HEK293T (cell line): ENCODE results near the gene AJM1.

ENCODE experiments used
- CTCF ChIA-PET: fragments of 350-600 bp; formaldehyde crosslinking; extraction: SDS; loops from one replicate; lab custom pipeline; 2021; ENCODE audit warnings: antibody characterized with exemption, inconsistent platforms; lab: Yijun Ruan, JAX
- POLR2A ChIA-PET: fragments of 350-600 bp; formaldehyde crosslinking; extraction: SDS; loops from one replicate; lab custom pipeline; 2020; ENCODE audit warnings: antibody characterized with exemption, inconsistent platforms; lab: Yijun Ruan, JAX
- DNase-seq: peaks from one replicate; pipeline ENCODE4 v3.0.0; 2012; ENCODE audit warnings: mixed read lengths; ENCODE audit errors: extremely low spot score
- ARNT ChIP-seq: fragments of 450-650 bp; IDR thresholded peaks from 2 replicates; pipeline ENCODE4 v1.6.1; 2017; ENCODE audit warnings: mild to moderate bottlenecking
- BHLHE40 ChIP-seq: fragments of 450-650 bp; IDR thresholded peaks from 2 replicates; pipeline ENCODE4 v1.6.1; 2016; ENCODE audit warnings: mild to moderate bottlenecking, moderate library complexity, borderline replicate concordance
- CTBP1 ChIP-seq: fragments of 450-650 bp; IDR thresholded peaks from 2 replicates; pipeline ENCODE4 v1.6.1; 2016; ENCODE audit warnings: borderline replicate concordance
- ELF4 ChIP-seq: fragments of 450-650 bp; IDR thresholded peaks from 2 replicates; pipeline ENCODE4 v1.6.1; 2017; ENCODE audit warnings: antibody characterized with exemption
- FOXA1 ChIP-seq: fragments of 450-650 bp; IDR thresholded peaks from 2 replicates; pipeline ENCODE4 v1.6.1; 2016; ENCODE audit warnings: mild to moderate bottlenecking
- FOXK2 ChIP-seq: fragments of 450-650 bp; IDR thresholded peaks from 2 replicates; pipeline ENCODE4 v1.6.1; 2016; ENCODE audit warnings: mild to moderate bottlenecking
- FOXM1 ChIP-seq: fragments of 450-650 bp; IDR thresholded peaks from 2 replicates; pipeline ENCODE4 v1.6.1; 2017; ENCODE audit warnings: mild to moderate bottlenecking, borderline replicate concordance
- HDGF ChIP-seq: fragments of 450-650 bp; IDR thresholded peaks from 2 replicates; pipeline ENCODE4 v1.6.1; 2017; ENCODE audit warnings: antibody characterized with exemption, borderline replicate concordance
- L3MBTL2 ChIP-seq: fragments of 450-650 bp; conservative IDR thresholded peaks from 2 replicates; pipeline ENCODE4 v1.6.1; 2016; ENCODE audit warnings: mild to moderate bottlenecking
- LEF1 ChIP-seq: fragments of 450-650 bp; IDR thresholded peaks from 2 replicates; pipeline ENCODE4 v1.6.1; 2017; ENCODE audit warnings: mild to moderate bottlenecking, borderline replicate concordance
- NFRKB ChIP-seq: fragments of 450-650 bp; IDR thresholded peaks from 2 replicates; pipeline ENCODE4 v1.6.1; 2016; ENCODE audit warnings: mild to moderate bottlenecking, moderate library complexity
- SP1 ChIP-seq: fragments of 450-650 bp; IDR thresholded peaks from 2 replicates; pipeline ENCODE4 v1.6.1; 2017
- SUZ12 ChIP-seq: fragments of 450-650 bp; IDR thresholded peaks from 2 replicates; pipeline ENCODE4 v1.6.1; 2016; ENCODE audit warnings: mild to moderate bottlenecking
- TARDBP ChIP-seq: fragments of 450-650 bp; IDR thresholded peaks from 2 replicates; pipeline ENCODE4 v1.6.1; 2016
- ZNF384 ChIP-seq: fragments of 450-650 bp; IDR thresholded peaks from 2 replicates; pipeline ENCODE4 v1.6.1; 2016
- TF ChIP-seq, protein P1 (sequence below): fragments of 450-650 bp; IDR thresholded peaks from 2 replicates; pipeline ENCODE4 v1.6.1; 2016

AJM1 gene

DNA sequence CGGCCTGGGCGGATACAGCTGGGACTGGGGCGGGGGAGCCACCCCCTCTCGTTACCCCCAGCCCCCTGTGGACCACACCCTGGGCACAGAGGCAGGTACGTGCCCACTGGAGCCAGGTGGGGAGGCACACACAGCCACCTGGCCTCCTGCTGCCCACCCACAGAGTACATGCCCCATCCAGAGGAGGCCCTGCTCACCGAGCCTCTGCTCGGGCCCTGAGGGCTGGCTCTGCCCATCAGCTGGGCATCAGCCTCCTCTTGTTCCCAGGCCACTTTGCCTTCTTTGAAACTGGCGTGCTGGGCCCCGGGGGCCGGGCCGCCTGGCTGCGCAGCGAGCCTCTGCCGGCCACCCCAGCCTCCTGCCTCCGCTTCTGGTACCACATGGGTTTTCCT lies 16.2 kb downstream of the AJM1 start:
- ChIA-PET CTCF (no interaction called here), POLR2A (no interaction called here)
- TF ChIP-seq ELF4 (no peak), FOXM1 (no peak), NFRKB (no peak), FOXA1 (no peak), CTBP1 (no peak), SUZ12 (no peak), HDGF (no peak), FOXK2 (no peak), LEF1 (no peak), ARNT (no peak), BHLHE40 (no peak), SP1 (no peak), TARDBP (no peak), ZNF384 (no peak), L3MBTL2 (no peak)
- TF ChIP-seq, protein P1, sequence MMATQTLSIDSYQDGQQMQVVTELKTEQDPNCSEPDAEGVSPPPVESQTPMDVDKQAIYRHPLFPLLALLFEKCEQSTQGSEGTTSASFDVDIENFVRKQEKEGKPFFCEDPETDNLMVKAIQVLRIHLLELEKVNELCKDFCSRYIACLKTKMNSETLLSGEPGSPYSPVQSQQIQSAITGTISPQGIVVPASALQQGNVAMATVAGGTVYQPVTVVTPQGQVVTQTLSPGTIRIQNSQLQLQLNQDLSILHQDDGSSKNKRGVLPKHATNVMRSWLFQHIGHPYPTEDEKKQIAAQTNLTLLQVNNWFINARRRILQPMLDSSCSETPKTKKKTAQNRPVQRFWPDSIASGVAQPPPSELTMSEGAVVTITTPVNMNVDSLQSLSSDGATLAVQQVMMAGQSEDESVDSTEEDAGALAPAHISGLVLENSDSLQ: no peak

DNA sequence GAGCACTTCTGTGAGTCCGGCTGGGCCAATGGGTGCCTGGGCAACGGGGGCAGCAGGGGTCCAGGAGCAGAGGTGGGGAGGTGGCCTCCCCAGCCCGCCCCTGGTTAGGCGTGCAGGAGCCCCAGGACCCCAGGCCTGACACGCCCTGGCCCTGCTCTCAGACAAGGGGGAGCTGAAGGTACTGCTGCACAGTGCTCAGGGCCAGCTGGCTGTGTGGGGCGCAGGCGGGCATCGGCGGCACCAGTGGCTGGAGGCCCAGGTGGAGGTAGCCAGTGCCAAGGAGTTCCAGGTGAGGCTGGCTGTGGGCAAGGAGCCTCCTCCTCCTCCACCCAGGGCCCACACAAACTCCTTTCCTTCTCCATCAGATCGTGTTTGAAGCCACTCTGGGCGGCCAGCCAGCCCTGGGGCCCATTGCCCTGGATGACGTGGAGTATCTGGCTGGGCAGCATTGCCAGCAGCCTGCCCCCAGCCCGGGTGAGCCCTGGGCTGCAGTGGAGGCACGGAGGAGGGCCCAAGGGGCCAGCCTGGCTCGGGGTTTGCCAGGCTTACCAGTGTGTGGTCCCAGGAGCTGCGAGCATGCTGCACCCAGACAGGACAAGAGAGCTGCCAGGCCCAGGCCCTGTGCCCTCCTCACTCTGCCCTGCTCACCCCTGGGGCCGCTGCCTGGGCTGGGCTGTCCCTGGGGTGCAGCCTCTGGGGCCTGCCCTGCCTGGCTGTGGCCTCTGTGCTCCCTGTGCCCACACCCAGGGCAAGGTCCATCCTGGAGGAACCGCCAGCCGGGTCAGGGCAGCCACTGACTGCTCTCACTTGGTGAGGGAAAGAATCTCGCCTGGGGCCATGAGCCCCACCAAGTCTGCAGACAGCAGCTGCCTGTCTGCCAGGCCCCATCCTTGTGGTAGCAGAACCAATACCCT lies 16.8 kb downstream of the AJM1 start:
- TF ChIP-seq TARDBP: no peak
- no peak for TF ChIP-seq NFRKB
- no peak for TF ChIP-seq FOXK2
- TF ChIP-seq, protein P1: no peak
- TF ChIP-seq SP1: no peak
- no peak for TF ChIP-seq FOXA1
- no peak for TF ChIP-seq FOXM1
- no peak for TF ChIP-seq ZNF384
- TF ChIP-seq BHLHE40: no peak
- no peak for TF ChIP-seq HDGF
- TF ChIP-seq ARNT: no peak
- TF ChIP-seq SUZ12: no peak
- no peak for TF ChIP-seq L3MBTL2
- no peak for DNase-seq
- POLR2A ChIA-PET: interaction anchor here (1.6 kb wide), 1 partner anchor 11 kb away, joined by 6 read pairs; no protein-coding TSS in a partner anchor
- CTCF ChIA-PET: no interaction called here

More for the DNA sequence above, 16.2 kb downstream of the AJM1 start:
- no peak for DNase-seq

DNA sequence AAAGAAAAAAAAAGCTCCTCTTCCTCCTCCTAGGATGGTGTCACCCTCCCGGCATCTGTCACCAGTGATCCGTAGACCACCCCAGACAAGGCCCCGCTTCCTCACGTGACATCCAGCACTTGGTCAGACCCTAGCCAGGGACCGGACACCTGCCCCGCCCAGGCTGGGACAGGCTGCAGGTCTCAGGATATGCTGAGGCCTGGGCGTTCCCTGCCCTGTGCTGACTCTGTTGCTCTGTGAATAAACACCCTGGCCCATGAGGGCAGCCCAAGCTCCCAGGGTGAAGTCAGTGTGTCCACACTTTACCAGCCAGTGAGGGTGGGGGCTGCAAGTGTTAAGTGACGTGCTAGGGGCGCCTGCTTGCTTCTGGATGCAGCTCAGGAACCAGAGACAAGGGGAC lies 18.3 kb downstream of the AJM1 start:
- ChIA-PET CTCF (no interaction called here), POLR2A (interaction anchor here (0.9 to 1.6 kb wide), 2 partner anchors 12 to 132 kb away, joined by 3 to 6 read pairs; no protein-coding TSS in a partner anchor)
- DNase-seq: no peak
- TF ChIP-seq, protein P1: no peak
- TF ChIP-seq HDGF (no peak), ZNF384 (no peak), CTBP1 (no peak), ELF4 (no peak), BHLHE40 (no peak), L3MBTL2 (no peak), ARNT (no peak), LEF1 (no peak), FOXM1 (no peak)

DNA sequence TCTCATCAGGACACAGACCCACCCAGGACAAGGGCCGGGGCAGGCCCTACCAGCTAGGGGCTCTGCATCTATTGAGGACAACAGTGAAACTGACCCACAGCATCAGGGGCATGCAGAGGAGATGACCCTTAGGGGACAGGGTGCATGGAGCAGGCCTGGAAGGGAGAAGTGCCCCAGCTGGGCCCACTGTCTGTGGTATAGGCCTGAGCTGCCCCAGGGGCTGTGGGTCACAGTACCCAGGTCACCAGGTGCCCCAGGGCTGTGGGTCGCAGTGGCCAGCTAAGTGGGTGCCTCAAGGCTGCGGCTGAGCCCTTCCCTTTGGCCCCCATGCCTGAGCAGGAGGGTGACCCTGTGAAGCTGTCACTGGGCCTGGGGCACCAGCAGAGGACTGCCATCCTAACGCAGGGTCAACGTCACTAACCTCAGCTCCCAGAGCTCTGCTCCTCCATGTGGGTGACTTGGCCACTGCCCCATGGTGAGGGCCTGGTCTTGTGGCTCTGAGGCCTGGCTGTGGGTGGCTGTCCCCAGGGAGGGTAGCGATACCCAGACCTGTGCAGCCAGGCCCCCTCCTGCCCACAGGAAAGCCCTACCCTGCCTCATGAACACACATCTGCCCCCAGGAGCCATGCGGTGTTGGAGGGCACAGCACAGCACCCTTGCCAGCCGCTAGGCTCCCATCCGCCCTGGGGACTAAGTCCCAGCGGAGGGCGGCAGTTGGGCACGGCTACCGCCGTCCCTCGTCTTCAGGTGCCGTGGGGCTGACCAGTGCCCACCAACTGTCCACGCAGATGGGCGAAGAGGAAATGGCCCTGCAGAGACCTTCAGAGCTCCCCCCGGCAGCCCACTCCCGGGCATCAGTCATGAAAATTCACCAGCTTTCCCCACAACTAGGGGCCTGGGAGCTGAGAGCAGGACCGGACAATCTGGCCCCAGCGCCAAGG lies 18.9 kb downstream of the AJM1 start:
- TF ChIP-seq TARDBP (no peak), BHLHE40 (no peak), L3MBTL2 (no peak), FOXK2 (no peak), ARNT (no peak), SP1 (no peak), NFRKB (no peak), FOXA1 (no peak), ELF4 (no peak), ZNF384 (no peak)
- TF ChIP-seq, protein P1: no peak
- CTCF ChIA-PET: interaction anchor here (0.6 kb wide), 1 partner anchor 220 kb away, joined by 4 read pairs; no protein-coding TSS in a partner anchor
- POLR2A ChIA-PET: interaction anchor here (0.9 to 1.6 kb wide), 2 partner anchors 13 to 133 kb away, joined by 3 to 6 read pairs; no protein-coding TSS in a partner anchor

DNA sequence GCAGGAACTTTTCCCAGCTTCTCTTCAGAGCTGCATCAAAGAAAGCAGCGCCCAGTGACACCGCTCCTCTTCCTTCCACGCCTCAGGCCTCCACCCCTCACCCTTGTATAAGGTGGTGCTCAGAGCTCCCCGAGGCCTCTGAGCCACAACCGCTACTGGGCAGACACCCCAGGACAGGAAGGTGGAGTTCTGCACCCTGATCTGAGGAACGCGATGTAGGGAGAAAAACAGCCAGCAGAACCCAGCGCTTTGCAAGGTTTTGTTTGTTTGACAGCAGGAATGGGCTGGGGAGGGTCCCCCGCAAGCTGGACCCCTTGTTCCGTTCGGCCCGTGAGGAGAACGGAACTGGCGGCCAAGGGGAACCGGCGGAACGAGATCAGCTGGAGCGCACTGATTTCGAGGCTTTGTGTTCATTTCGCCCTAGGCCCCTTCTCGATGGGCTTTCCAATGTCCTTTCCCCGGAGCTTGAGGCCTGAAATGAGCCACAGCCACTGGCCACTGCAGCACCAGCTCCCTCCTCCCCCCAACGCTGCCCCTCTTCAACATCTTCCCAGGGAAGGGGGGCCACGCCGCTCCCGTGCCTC lies 19.7 kb downstream of the AJM1 start:
- TF ChIP-seq ARNT (no peak), FOXK2 (no peak), SP1 (no peak), L3MBTL2 (no peak), NFRKB (no peak), ZNF384 (no peak), HDGF (no peak), CTBP1 (no peak)
- TF ChIP-seq, protein P1: no peak
- DNase-seq: no peak
- ChIA-PET POLR2A (interaction anchor here (0.8 kb wide), 1 partner anchor 24 kb away, joined by 3 read pairs; the partner anchor contains the start of gene TRAF2), CTCF (no interaction called here)

More for the DNA sequence above, 18.9 kb downstream of the AJM1 start:
- no peak for DNase-seq
